ENCODE results near the gene WNT8A.
A peak's percentile ranks its signal among the peaks of the same experiment; 100 is the strongest.
"Not testable (repeated sequence)": the region's sequence is repeated elsewhere in the genome, so short reads cannot be mapped to it uniquely, and the experiment has no call there.

Gene WNT8A

GRCh38 chr5:138083702-138084101 lies at the start of gene WNT8A:
Gene WNT8A (plus strand): TSS chr5:138084033. CDS start chr5:138084128, 95 bp downstream.
- no peak for DNase-seq (ENCODE audit: low read depth in 1 of 2, low spot score in 1 of 2)
- no peak for TF ChIP-seq JUND (IDR thresholded peaks at IDR 0.05; ENCODE audit: low read depth)
- in situ Hi-C loops (cut with HindIII; ENCODE audit: low pct_unique_long_range_greater_than_20kb, low sequenced_read_pairs), result no loop called here

- TF ChIP-seq JUND (IDR thresholded peaks at IDR 0.05; ENCODE audit: low read depth), result no peak
- in situ Hi-C loops (cut with HindIII; ENCODE audit: low pct_unique_long_range_greater_than_20kb, low sequenced_read_pairs), result no loop called here
- DNase-seq (ENCODE audit: low read depth in 1 of 2, low spot score in 1 of 2), result peak; percentile 23 to 92
Measured at GRCh38 chr5:138035605-138036537, 48.0 kb upstream of the WNT8A start.

- in situ Hi-C loops (cut with HindIII; ENCODE audit: low pct_unique_long_range_greater_than_20kb, low sequenced_read_pairs), result no loop called here
- TF ChIP-seq JUND (IDR thresholded peaks at IDR 0.05; ENCODE audit: low read depth), result no peak
- DNase-seq (ENCODE audit: low read depth in 1 of 2, low spot score in 1 of 2), result no peak
Measured at GRCh38 chr5:138037271-138037670, 46.6 kb upstream of the WNT8A start.

GRCh38 chr5:138037907-138038633 lies 45.8 kb upstream of the WNT8A start:
- in situ Hi-C loops (cut with HindIII; ENCODE audit: low pct_unique_long_range_greater_than_20kb, low sequenced_read_pairs), result no loop called here
- no peak for DNase-seq (ENCODE audit: low read depth in 1 of 2, low spot score in 1 of 2)

GRCh38 chr5:138038826-138039225 lies 45.0 kb upstream of the WNT8A start:
- in situ Hi-C loops (cut with HindIII; ENCODE audit: low pct_unique_long_range_greater_than_20kb, low sequenced_read_pairs), result no loop called here
- DNase-seq (ENCODE audit: low read depth in 1 of 2, low spot score in 1 of 2), result no peak
- no peak for TF ChIP-seq JUND (IDR thresholded peaks at IDR 0.05; ENCODE audit: low read depth)

More at GRCh38 chr5:138037907-138038633, 45.8 kb upstream of the WNT8A start:
- no peak for TF ChIP-seq JUND (IDR thresholded peaks at IDR 0.05; ENCODE audit: low read depth)

GRCh38 chr5:138045283-138045682 lies 38.5 kb upstream of the WNT8A start:
- DNase-seq (ENCODE audit: low read depth in 1 of 2, low spot score in 1 of 2); in situ Hi-C loops (cut with HindIII; ENCODE audit: low pct_unique_long_range_greater_than_20kb, low sequenced_read_pairs): not testable (repeated sequence)

- no peak for TF ChIP-seq JUND (IDR thresholded peaks at IDR 0.05; ENCODE audit: low read depth)
- no peak for DNase-seq (ENCODE audit: low read depth in 1 of 2, low spot score in 1 of 2)
- in situ Hi-C loops (cut with HindIII; ENCODE audit: low pct_unique_long_range_greater_than_20kb, low sequenced_read_pairs), result no loop called here
Measured at GRCh38 chr5:138051441-138052296, 32.2 kb upstream of the WNT8A start.

GRCh38 chr5:138052718-138053117 lies 31.1 kb upstream of the WNT8A start:
- DNase-seq (ENCODE audit: low read depth in 1 of 2, low spot score in 1 of 2); in situ Hi-C loops (cut with HindIII; ENCODE audit: low pct_unique_long_range_greater_than_20kb, low sequenced_read_pairs): not testable (repeated sequence)

GRCh38 chr5:138053554-138053953 lies 30.3 kb upstream of the WNT8A start:
- in situ Hi-C loops (cut with HindIII; ENCODE audit: low pct_unique_long_range_greater_than_20kb, low sequenced_read_pairs), result no loop called here
- DNase-seq (ENCODE audit: low read depth in 1 of 2, low spot score in 1 of 2), result no peak
- no peak for TF ChIP-seq JUND (IDR thresholded peaks at IDR 0.05; ENCODE audit: low read depth)

GRCh38 chr5:138054206-138054605 lies 29.6 kb upstream of the WNT8A start:
- in situ Hi-C loops (cut with HindIII; ENCODE audit: low pct_unique_long_range_greater_than_20kb, low sequenced_read_pairs), result no loop called here
- DNase-seq (ENCODE audit: low read depth in 1 of 2, low spot score in 1 of 2), result no peak
- TF ChIP-seq JUND (IDR thresholded peaks at IDR 0.05; ENCODE audit: low read depth), result no peak

- TF ChIP-seq JUND (IDR thresholded peaks at IDR 0.05; ENCODE audit: low read depth), result no peak
- DNase-seq (ENCODE audit: low read depth in 1 of 2, low spot score in 1 of 2), result peak in 1 of 2 experiments; percentile 37
- in situ Hi-C loops (cut with HindIII; ENCODE audit: low pct_unique_long_range_greater_than_20kb, low sequenced_read_pairs), result no loop called here
Measured at GRCh38 chr5:138054847-138055558, 28.8 kb upstream of the WNT8A start.

GRCh38 chr5:138064526-138064925 lies 19.3 kb upstream of the WNT8A start:
- no peak for TF ChIP-seq JUND (IDR thresholded peaks at IDR 0.05; ENCODE audit: low read depth)
- in situ Hi-C loops (cut with HindIII; ENCODE audit: low pct_unique_long_range_greater_than_20kb, low sequenced_read_pairs), result no loop called here
- no peak for DNase-seq (ENCODE audit: low read depth in 1 of 2, low spot score in 1 of 2)

Data from T47D (cell line).